Right forelimb (tissue), 1 donor: ENCODE data around the gene RNF26.

Source experiments
- DNase-seq: peaks from one replicate; pipeline ENCODE4 v3.0.0-alpha.2; 2018

The RNF26 gene

GRCh38 chr11:119334174-119334930, at the start of gene RNF26:
Gene RNF26 (plus strand): TSS chr11:119334527. CDS start chr11:119335123, 596 bp downstream.
- peak; percentile 96 for DNase-seq

- DNase-seq = no peak
Measured at GRCh38 chr11:119285431-119285830, 48.9 kb upstream of the RNF26 start.

GRCh38 chr11:119288219-119288618, 46.1 kb upstream of the RNF26 start:
- DNase-seq = no peak

DNA sequence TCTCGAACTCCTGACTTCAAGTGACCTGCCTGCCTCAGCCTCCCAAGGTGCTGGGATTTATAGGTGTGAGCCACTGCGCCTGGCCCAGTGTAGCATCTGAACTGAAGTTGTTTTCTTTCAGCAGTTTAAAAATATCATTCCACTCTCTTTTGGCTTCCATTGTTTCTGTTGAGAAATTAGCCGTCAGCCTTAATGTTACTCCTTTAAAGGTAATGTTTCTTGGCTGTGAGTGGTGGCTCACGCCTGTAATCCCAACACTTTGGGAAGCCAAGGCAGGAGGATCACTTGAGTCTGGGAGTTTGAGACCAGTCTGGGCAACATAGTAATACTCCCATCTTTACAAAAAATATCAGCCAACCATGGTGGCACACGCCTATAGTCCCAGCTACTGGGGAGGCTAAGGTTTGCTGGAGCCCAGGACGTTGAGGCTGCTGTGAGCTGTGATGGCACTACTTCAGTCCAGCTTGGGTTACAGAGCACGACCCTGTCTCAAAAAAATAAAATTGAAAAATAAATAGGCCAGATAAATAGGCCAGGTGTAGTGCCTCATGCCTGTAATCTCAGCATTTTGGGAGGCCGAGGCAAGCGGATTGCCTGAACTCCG, 43.3 kb upstream of the RNF26 start:
- no peak for DNase-seq

- DNase-seq = no peak
Measured at GRCh38 chr11:119293461-119293860, 40.9 kb upstream of the RNF26 start.

GRCh38 chr11:119295178-119295577, 39.1 kb upstream of the RNF26 start:
- no peak for DNase-seq

DNA sequence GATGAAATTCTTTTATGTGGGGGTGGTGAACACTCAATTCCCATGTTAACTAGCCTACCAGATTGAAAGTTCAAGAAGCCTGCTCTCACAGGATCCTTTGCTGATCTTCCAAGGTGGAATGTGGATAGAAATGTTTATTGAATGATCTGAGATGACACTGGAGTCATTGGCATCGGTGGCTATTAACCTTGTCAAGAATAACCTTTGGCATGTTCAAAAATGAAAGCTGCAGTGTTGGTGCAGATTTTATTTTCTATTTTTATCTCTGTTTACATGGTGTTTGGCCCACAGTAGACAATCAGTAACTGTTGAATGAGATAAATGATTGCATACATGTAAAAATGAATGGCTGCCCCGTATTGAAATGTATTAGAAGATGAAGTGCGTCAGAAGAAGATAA, 36.4 kb upstream of the RNF26 start:
- DNase-seq = no peak

DNA sequence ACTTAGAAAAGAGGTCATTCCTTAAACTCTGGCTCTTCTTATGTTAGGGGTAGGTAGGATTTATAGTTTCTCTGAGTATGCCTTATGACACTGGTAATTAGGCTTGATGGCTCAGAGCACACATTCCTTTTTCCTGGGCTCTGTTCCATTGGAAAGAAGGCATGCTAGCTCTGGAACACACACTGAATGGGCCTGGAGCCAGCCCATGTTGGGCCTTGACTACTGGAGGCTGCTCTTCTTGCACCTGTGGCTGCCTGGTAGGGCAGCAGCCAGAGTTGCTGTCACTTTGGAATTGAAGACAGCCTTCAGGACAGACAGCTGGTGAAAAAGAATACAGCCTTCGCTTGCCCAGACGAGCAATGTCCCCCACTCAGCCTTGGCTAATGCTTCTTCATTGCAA, 35.6 kb upstream of the RNF26 start:
- peak; percentile 73 for DNase-seq

DNA sequence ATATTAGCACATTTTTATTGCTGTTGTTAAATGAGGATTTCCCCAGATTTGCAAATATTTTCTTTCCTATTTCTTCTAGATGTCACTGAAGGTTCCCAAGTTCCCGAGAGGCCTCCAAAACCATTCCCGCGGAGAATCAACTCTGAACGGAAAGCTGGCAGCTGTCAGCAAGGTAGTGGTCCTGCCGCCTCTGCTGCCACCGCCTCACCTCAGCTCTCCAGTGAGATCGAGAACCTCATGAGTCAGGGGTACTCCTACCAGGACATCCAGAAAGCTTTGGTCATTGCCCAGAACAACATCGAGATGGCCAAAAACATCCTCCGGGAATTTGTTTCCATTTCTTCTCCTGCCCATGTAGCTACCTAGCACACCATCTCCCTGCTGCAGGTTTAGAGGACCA, 34.9 kb upstream of the RNF26 start:
- no peak for DNase-seq

- no peak for DNase-seq
Measured at GRCh38 chr11:119300198-119300964, 33.9 kb upstream of the RNF26 start.

DNA sequence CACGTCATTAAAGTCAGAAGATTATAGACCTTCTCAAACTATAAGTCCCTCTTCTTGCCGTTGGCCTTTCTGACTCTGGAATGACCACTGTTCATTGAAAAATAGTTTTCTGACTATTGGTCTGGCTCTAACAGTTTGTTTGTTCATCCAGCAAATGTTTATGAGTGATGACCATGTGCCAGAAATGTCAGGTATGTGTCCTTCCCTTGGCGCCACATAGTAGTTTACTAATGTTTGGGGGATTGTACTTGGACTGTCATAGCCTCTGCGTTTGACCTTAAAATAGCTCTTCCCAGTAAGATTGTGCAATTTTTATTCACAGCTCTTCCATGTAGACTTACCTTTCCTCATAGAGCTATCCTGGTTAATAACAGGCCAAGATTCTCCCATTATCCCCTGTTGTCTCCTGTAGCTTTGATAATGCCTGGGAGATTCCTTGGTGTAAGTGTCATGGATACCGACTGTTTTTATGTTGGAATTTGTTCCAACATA, 31.1 kb upstream of the RNF26 start:
- DNase-seq = no peak

DNA sequence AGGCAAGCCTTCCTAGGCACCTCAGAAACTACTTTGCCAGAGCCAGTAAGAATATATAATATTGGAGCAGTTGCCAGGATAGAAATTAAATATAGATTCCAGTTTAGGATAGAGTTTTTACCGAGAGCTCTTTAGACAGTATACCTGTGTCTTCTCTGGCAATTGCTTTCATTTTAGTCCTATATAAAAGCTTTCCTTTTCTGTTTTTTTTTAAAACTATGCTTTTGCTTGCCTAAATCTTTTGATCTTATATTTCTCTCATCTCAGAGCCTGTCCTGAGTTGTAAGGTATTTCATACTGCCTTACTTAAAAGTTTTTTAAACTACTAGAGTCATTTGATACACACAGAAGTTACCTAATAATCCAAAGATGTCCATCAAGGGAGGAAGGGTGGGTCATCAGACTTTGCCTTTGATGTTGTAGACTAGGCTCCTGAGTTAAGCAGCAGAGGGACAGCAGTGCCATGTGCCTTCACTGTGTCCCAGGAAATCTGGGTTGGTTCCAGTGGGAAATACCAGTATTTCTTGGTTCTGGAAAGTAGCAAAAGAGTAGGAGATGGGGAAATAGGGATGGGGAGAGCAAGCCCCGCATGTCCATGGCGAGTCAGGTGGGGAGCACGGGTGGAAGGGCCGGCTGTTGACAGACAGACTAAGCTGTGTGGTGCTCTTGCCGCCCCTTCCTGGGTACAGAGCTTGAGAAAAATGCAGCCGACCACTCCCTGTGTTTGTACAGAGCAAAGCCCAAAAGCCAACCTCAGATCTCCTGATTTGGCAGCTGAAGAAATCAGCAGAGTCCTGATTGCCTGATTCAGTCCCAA, 28.6 kb upstream of the RNF26 start:
- DNase-seq = no peak

DNA sequence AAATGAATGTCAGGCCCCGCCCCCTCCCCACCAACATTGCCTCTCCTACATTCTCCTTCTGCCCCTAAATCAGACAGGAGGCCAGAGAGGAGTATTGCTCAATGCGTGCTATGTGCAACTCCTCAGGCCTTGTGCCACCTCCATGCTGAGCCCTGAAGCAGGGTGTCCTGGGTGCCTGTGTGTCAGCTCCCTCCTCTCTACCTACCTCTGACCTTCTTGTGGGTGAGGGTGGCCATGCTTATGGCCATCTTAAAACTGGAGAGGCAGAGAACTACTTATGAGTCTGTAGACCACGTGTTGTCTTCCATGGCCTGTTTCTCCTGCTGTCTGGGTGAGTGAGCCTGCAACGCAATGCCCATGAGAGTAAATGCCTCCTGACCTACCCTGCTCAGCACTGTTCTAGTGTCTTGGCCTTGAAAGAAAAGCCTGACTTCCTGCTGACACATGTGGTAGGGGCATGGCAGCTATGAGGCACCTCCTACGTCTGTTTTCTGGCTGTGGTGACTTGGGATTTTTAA, 27.9 kb upstream of the RNF26 start:
- DNase-seq = no peak

DNA sequence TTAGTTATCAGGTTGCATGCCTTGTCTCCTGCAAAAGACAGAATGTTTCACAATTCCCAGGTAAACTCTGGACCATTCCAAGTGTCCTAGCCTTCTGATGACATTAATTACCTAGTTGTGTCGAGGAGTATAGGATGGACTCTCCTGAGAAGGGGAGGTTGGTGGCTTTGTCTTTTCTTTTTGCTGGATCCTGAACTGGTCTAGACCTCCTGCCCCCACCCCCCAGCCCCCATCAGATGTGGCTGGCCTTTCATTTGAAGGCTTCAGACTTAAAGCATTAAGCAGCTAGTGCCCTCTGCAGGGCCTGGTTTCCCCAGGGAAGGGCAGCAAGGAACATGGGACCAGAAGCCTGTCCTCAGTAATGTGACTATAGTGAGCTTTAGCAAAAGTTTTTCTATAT, 27.1 kb upstream of the RNF26 start:
- no peak for DNase-seq

GRCh38 chr11:119307974-119308373, 26.4 kb upstream of the RNF26 start:
- no peak for DNase-seq

- DNase-seq = no peak
Measured at GRCh38 chr11:119309411-119309810, 24.9 kb upstream of the RNF26 start.

DNA sequence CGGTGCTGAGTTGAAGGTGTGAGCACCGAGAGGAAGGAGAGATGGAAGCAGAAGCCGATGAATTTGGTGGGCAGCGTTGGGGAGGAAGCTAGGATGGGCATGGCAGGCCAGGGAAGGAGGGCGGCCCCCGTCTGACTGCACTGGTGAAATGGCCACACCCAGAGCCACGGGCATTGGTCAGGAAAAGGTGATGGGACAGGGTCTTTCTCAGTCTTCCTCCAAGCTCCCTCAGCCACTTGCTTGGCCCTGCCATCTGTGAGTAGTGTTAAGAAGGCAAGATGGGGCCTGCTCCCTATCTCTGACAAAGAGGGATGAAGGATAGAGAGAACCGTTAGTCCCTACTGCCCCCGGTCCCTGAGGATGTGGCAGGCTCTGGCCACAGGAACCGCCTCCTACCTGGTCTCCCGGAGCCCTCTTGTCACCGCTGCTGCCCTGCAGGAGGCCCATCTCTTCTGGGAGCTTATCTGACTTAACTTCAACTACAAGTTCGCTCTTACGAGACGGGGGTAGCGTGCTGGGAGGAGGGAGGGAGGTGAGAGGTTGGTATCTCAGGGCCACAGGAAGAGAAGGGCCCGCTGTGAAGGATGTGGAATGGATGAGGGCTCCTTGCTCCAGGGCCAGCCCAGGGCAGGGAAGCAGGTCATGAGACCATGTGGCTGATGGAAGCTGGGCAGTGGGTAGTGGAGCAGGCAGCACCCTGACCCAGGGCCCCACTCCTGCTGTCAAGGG, 24.2 kb upstream of the RNF26 start:
- DNase-seq = no peak

DNA sequence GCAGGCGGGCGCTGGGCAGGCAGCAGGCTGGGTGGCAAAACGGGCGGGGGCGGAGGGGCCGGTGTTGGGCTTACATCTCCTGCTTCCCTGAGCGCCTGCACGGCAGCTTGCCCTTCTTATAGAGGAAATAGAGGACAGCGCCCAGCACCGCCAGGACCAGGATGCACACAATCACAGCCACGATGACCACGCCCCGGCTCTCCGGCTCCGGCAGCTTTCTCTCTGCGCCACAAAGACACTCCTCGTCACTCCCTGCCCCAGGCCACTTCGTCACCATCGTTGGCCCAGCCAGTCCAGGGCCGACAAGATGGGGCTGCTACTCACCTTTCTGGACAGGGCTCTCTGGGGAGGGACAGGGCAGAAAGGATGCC, 23.7 kb upstream of the RNF26 start:
- DNase-seq = no peak

- no peak for DNase-seq
Measured at GRCh38 chr11:119314726-119315125, 19.6 kb upstream of the RNF26 start.

DNA sequence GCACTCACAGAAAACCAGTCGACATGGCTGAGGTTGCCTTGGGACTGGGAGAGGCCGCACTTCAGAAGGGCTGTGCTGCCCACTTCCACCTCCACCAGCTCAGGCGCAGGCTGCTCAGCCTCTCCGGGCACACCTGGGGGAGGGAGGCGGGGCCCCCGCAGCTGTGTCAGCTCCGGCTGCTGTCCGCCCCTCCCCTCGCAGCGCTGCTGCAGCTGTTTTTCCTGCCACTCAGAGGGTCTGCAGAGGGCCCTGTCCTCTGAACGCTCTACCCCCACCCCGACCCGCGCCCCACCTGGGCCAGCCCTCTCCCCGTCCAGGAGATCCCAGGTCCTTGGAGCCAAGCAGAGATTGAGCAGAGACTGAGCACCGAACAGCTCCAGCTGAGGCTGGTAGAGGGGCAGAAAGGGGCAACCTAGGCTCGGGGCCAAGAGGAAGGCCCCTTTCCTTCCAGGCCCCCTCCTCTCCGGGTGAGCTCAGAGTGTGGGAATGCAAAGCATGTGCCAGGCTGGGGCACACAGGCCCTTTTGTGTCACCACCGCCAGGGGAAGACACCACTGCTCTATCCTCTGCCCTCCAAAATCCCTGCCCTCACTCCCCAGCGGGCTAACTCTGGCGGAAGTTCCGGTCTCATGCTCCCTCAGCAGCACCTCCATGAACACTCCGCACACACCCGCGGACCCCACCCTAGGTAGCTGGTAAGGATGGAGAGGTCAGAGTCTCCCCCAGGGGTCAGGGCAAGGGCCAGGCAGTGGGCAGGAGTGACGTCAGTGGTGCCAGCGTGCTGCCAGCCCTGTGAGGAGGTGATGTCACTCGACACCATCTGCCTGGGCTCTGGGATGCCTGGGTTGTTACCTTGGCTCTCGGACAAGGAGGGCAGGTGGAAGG, 19.0 kb upstream of the RNF26 start:
- peak; percentile 75 for DNase-seq
